GM12892 (cell line): Measurements from ENCODE around the gene FAIM.

Experiments
- POLR2A ChIP-seq: IDR thresholded peaks from 2 replicates; pipeline ENCODE4 v1.6.1; 2011; ENCODE audit warnings: low read depth, low read length, control low read depth
- POLR2AphosphoS5 ChIP-seq: IDR thresholded peaks from 2 replicates; pipeline ENCODE4 v1.6.1; 2011; ENCODE audit warnings: low read depth, low read length, control low read depth
- TAF1 ChIP-seq: IDR thresholded peaks from 2 replicates; pipeline ENCODE4 v1.6.1; 2011; ENCODE audit warnings: low read depth, mild to moderate bottlenecking, control low read depth, low read length, borderline replicate concordance

DNA sequence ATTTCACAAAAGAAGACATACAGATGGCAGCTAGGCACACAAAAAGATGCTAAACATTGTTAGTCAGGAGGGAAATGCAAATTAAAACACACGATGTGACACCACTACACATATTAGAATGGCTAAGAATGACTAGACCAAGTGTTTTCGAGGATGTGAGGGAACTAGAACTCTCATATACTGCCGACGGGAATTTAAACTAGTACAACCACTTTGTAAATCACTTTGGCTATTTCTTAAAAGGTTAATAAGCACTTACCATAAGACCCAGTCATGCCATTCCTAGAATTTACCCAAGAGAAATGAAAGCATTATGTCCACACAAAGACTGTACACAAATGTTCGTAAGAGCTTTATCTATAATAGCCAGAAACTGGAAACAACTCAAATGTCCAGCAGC lies 20.1 kb upstream of the FAIM start:
- TF ChIP-seq POLR2A (no peak), POLR2AphosphoS5 (no peak), TAF1 (no peak)
